Lower lobe of right lung (tissue), 2 donors: ENCODE measurements around the gene VRK1. TPM values are rescaled to one million over a fixed set of nuclear protein-coding genes. Genes with fewer than 3 reads are reported as not detected.
A peak's percentile ranks its signal among the peaks of the same experiment; 100 is the strongest.

Experiments used
- ATAC-seq, 2 donors: fragments of 200-7000 bp; cut with Tn5 transposase; one replicate each; pipeline ENCODE4 v1.9.1; 2020 to 2022; ENCODE audit warnings: mild to moderate bottlenecking in 2 of 2, moderate library complexity in 2 of 2
- DNase-seq: peaks from one replicate; pipeline ENCODE4 v3.0.0-alpha.2; 2020
- H3K27ac ChIP-seq: fragments of 200-600 bp; one replicate; pipeline ENCODE4 v1.8.0; 2022
- H3K27me3 ChIP-seq: fragments of 200-600 bp; one replicate; pipeline ENCODE4 v1.8.0; 2022; ENCODE audit warnings: low read depth
- H3K36me3 ChIP-seq: fragments of 200-600 bp; one replicate; pipeline ENCODE4 v1.8.0; 2022; ENCODE audit warnings: mild to moderate bottlenecking
- H3K4me1 ChIP-seq: fragments of 200-600 bp; one replicate; pipeline ENCODE4 v1.8.0; 2022
- H3K4me3 ChIP-seq: fragments of 200-600 bp; one replicate; pipeline ENCODE4 v1.8.0; 2022; ENCODE audit warnings: mild to moderate bottlenecking
- H3K9me3 ChIP-seq: fragments of 200-600 bp; one replicate; pipeline ENCODE4 v1.8.0; 2022
- intact Hi-C: fragments of 100-400 bp; cut with DNase I; formaldehyde crosslinking; loops from one replicate; pipeline ENCODE4 v1.11.0; 2022
- total RNA-seq: library from RNA; stranded (reverse); fragmentation: NEBNext Ultra II Directional; extraction: Animal tissue kit (Norgen Biotek cat#: 25700); gene quantifications from one replicate; pipeline ENCODE4 v1.2.1, GENCODE V29; 2021
- TF ChIP-seq, protein P1 (sequence below): fragments of 200-600 bp; IDR thresholded peaks from one replicate; pipeline ENCODE4 v1.8.0; 2022; ENCODE audit warnings: antibody characterized with exemption, mild to moderate bottlenecking
- donor health status: DM: no; HTN: yes; CAD: no; lungs with severe emphysema.

Gene VRK1
- total RNA-seq, 1 donor from 2014 or later: 9.5 TPM

- Histone ChIP-seq H3K9me3 (no peaks in the 10 kb centered on the region), H3K27me3 (no peaks in the 10 kb centered on the region), H3K36me3 (no peaks in the 10 kb centered on the region), H3K4me3 (no peak overlapping the region), H3K27ac (no peak overlapping the region), H3K4me1 (no peaks in the 10 kb centered on the region)
- TF ChIP-seq, protein P1, sequence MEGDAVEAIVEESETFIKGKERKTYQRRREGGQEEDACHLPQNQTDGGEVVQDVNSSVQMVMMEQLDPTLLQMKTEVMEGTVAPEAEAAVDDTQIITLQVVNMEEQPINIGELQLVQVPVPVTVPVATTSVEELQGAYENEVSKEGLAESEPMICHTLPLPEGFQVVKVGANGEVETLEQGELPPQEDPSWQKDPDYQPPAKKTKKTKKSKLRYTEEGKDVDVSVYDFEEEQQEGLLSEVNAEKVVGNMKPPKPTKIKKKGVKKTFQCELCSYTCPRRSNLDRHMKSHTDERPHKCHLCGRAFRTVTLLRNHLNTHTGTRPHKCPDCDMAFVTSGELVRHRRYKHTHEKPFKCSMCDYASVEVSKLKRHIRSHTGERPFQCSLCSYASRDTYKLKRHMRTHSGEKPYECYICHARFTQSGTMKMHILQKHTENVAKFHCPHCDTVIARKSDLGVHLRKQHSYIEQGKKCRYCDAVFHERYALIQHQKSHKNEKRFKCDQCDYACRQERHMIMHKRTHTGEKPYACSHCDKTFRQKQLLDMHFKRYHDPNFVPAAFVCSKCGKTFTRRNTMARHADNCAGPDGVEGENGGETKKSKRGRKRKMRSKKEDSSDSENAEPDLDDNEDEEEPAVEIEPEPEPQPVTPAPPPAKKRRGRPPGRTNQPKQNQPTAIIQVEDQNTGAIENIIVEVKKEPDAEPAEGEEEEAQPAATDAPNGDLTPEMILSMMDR: no peak
- intact Hi-C loops: no loop called here
- DNase-seq (no peak), ATAC-seq (no peak)
These were observed 107.0 kb downstream of the VRK1 start for GRCh38 chr14:96904201-96904600.

- Histone ChIP-seq H3K27ac (no peak overlapping the region), H3K9me3 (peaks cover 1% of the 10 kb centered on the region), H3K4me3 (no peak overlapping the region), H3K36me3 (no peaks in the 10 kb centered on the region), H3K4me1 (no peaks in the 10 kb centered on the region), H3K27me3 (no peaks in the 10 kb centered on the region)
- TF ChIP-seq, protein P1: no peak
- intact Hi-C loops: no loop called here
- no peak for ATAC-seq
- DNase-seq: no peak
These were observed 107.9 kb downstream of the VRK1 start for GRCh38 chr14:96905065-96905464.

- Histone ChIP-seq H3K36me3 (no peaks in the 10 kb centered on the region), H3K4me3 (no peak overlapping the region), H3K27me3 (no peaks in the 10 kb centered on the region), H3K27ac (no peak overlapping the region), H3K9me3 (peaks cover 4% of the 10 kb centered on the region), H3K4me1 (no peaks in the 10 kb centered on the region)
- no peak for DNase-seq
- TF ChIP-seq, protein P1: no peak
- intact Hi-C loops: no loop called here
- ATAC-seq: peak; percentile 21 to 53
These were observed 108.6 kb downstream of the VRK1 start for GRCh38 chr14:96905825-96906224.

DNA sequence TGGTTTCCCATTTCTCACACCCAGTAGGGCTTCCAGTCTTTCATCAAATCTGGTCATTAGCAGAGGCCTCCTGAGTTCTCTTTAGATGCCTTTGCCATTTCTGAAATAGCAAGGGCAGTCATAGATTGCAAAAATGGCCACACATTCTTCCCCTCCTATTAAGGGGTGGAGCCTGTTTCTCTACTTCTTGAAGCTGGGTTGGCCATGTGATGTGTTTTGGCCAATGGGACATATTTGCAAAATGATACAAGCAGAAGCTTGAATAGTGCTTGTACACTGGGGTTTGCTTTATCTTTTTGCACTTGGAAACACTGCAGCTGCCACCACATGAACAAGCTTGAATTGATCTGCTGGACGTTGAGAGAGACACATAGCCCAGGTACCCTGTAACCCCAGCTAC is 109.3 kb downstream of the VRK1 start:
- DNase-seq (no peak), ATAC-seq (no peak)
- Histone ChIP-seq H3K4me1 (no peaks in the 10 kb centered on the region), H3K4me3 (no peak overlapping the region), H3K27me3 (no peaks in the 10 kb centered on the region), H3K27ac (no peak overlapping the region), H3K9me3 (peaks cover 4% of the 10 kb centered on the region), H3K36me3 (no peaks in the 10 kb centered on the region)
- intact Hi-C loops: no loop called here
- TF ChIP-seq, protein P1: no peak

DNA sequence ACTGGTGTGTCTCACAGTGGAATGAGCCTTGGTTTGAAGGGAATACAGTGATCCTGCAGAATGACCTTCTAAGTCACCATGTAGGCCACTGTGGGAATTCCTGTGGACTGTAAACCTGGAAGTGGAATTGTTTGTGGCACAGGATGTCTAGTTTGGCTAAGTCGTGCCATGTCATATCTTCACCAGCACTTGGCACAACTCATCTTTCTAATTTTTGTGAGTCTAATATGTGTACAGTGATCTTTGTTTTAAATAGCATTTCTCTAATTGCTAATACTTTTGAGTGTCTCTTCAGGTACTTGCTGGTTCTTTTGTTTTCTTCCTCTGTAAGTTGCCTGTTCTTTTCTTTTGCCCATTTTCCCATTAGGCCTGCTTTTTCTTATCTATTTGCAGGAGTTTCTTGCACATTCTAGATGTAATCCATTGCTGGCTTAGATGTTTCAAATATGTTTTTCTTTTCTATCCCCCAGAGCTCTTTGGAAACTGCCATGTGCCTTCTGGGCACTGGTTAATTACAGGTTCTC is 112.7 kb downstream of the VRK1 start:
- TF ChIP-seq, protein P1: no peak
- ATAC-seq: no peak
- DNase-seq: no peak
- Histone ChIP-seq H3K27ac (no peak overlapping the region), H3K4me3 (no peak overlapping the region), H3K36me3 (no peaks in the 10 kb centered on the region), H3K4me1 (no peaks in the 10 kb centered on the region), H3K27me3 (no peaks in the 10 kb centered on the region), H3K9me3 (peaks cover 4% of the 10 kb centered on the region)
- intact Hi-C loops: no loop called here
